GM18502 (cell line): ENCODE results near the gene CRYAB.
"Not testable (repeated sequence)": the region's sequence is repeated elsewhere in the genome, so short reads cannot be mapped to it uniquely, and the experiment has no call there.

Source experiments
- ATAC-seq: cut with Tn5 transposase; IDR thresholded peaks from one replicate; pipeline ENCODE4 v1.9.1; 2021; ENCODE audit warnings: mild to moderate bottlenecking; ENCODE audit not compliant: unreplicated experiment, poor library complexity

CRYAB gene

GRCh38 chr11:111910676-111911562 is 651 bp downstream of the CRYAB start:
- ATAC-seq, result no peak

GRCh38 chr11:111909378-111909777 is 2.2 kb downstream of the CRYAB start:
- ATAC-seq, result no peak

GRCh38 chr11:111908639-111909305 is 2.8 kb downstream of the CRYAB start:
- ATAC-seq, result no peak

GRCh38 chr11:111906680-111907079 is 4.9 kb downstream of the CRYAB start:
- ATAC-seq, result no peak

GRCh38 chr11:111905411-111905810 is 6.2 kb downstream of the CRYAB start:
- ATAC-seq, result no peak

GRCh38 chr11:111886844-111887243 is 24.7 kb downstream of the CRYAB start:
- no peak for ATAC-seq

GRCh38 chr11:111886032-111886431 is 25.5 kb downstream of the CRYAB start:
- ATAC-seq, result no peak

GRCh38 chr11:111885053-111885452 is 26.5 kb downstream of the CRYAB start:
- ATAC-seq, result not testable (repeated sequence)

- ATAC-seq, result no peak
These were observed 29.4 kb downstream of the CRYAB start for GRCh38 chr11:111882202-111882601.

GRCh38 chr11:111879637-111879960 is 32.0 kb downstream of the CRYAB start:
- no peak for ATAC-seq

- ATAC-seq, result peak; percentile 88
These were observed 32.5 kb downstream of the CRYAB start, which contains the start of the genes CFAP68 and FDXACB1 for GRCh38 chr11:111878849-111879636. Gene CFAP68, plus strand, starts transcription at chr11:111879541. Its CDS starts 20 bp downstream, at chr11:111879561. Gene FDXACB1, minus strand, starts transcription at chr11:111879165. Its CDS starts 33 bp downstream, at chr11:111879132.

- peak; percentile 7 for ATAC-seq
These were observed 33.2 kb downstream of the CRYAB start for GRCh38 chr11:111878385-111878848.

- ATAC-seq, result no peak
These were observed 39.8 kb downstream of the CRYAB start for GRCh38 chr11:111871693-111872161.

GRCh38 chr11:111870886-111871692 is 40.5 kb downstream of the CRYAB start, which contains the start of gene ALG9:
Gene ALG9, minus strand, starts transcription at chr11:111871581. Its CDS starts 99 bp downstream, at chr11:111871482.
- ATAC-seq, result peak; percentile 91

- ATAC-seq, result no peak
These were observed 41.1 kb downstream of the CRYAB start for GRCh38 chr11:111870522-111870885.

GRCh38 chr11:111870113-111870512 is 41.5 kb downstream of the CRYAB start:
- no peak for ATAC-seq

GRCh38 chr11:111860257-111860656 is 51.3 kb downstream of the CRYAB start:
- ATAC-seq, result no peak
